Lower leg skin (tissue), 4 donors: ENCODE data around the gene DHRS1. TPM values are rescaled to one million over a fixed set of nuclear protein-coding genes. Genes with fewer than 3 reads are reported as not detected.

ENCODE experiments used
- DNase-seq, 2 donors: peaks; one replicate each; pipeline ENCODE4 v3.0.0-alpha.2; 2019; ENCODE audit warnings: low spot score in 2 of 2
- H3K4me3 ChIP-seq: fragments of 200-600 bp; sonication (generic); 2 replicates; pipeline ENCODE4 v1.5.1; 2017; ENCODE audit warnings: mild to moderate bottlenecking, low read depth; ENCODE audit not compliant: poor library complexity, severe bottlenecking
- POLR2A ChIP-seq, 2 donors: fragments of 450-650 bp; IDR thresholded peaks; one replicate each; pipeline ENCODE4 v1.6.1; 2016 to 2017; ENCODE audit warnings: antibody characterized with exemption in 2 of 2, mild to moderate bottlenecking in 1 of 2, moderate library complexity in 1 of 2
- WGBS, 2 donors: methylation state at CpG; one replicate each; pipeline ENCODE4 v1.1.5; 2018; 5-methylcytosine and 5-hydroxymethylcytosine counted together
- intact Hi-C: fragments of 100-400 bp; cut with DNase I; formaldehyde crosslinking; loops from one replicate; pipeline ENCODE4 v1.15.0; 2023; ENCODE audit warnings: low total_unique reads
- total RNA-seq, 4 donors: library from RNA; depleted of rRNA; stranded (reverse); fragments of >200 nt; gene quantifications; one replicate each; pipeline ENCODE4 v1.1.0, GENCODE V29; 2016
- TF ChIP-seq, protein P1 (sequence below), 3 donors: fragments of 450-650 bp; IDR thresholded peaks; one replicate each; pipeline ENCODE4 v1.5.1; 2016; ENCODE audit warnings: antibody characterized with exemption in 3 of 3, mild to moderate bottlenecking in 3 of 3, moderate library complexity in 2 of 3

The DHRS1 gene
- total RNA-seq, 4 donors from 2014 or later: 55.0 to 112 (median 90.6) TPM

DNA sequence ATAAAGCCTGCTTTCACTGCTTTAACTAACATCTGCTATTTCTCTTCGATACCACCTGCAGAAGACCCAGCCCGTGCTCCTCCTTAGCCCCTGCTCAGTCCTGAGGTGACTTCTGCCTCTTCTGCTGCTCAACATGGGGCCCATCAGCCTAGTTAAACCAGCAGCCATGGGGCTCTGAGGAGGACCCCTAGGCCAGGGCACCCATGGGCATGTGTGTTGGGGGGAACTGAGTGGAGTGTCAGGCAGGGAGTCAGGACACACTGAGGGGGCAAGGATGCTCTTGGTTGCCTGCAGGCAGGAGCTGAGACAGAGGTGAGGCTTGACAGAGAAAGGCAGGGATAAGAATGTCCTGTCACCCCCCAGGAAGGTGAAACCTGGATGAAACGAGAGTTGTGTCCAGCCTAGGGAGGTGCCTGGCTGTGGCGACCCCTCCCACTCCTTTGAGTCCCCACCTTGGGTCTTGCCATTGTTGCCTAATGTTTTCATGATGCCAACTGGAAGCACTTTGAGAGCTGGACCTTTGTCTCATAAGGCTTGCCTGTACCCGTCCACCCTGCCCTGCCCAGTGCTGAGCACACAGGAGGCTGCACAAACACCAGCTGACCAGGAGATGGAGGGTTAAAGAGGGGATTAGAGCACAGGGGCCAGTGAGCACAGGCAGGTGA lies 15.7 kb downstream of the DHRS1 start:
- intact Hi-C loops: no loop called here
- 77 to 91% methylated on average over 5 of the region's 5 CpGs for WGBS, 2 donors
- no peak overlapping the region for H3K4me3 ChIP-seq
- TF ChIP-seq POLR2A (IDR thresholded peaks at IDR 0.05): no peak
- TF ChIP-seq, protein P1, sequence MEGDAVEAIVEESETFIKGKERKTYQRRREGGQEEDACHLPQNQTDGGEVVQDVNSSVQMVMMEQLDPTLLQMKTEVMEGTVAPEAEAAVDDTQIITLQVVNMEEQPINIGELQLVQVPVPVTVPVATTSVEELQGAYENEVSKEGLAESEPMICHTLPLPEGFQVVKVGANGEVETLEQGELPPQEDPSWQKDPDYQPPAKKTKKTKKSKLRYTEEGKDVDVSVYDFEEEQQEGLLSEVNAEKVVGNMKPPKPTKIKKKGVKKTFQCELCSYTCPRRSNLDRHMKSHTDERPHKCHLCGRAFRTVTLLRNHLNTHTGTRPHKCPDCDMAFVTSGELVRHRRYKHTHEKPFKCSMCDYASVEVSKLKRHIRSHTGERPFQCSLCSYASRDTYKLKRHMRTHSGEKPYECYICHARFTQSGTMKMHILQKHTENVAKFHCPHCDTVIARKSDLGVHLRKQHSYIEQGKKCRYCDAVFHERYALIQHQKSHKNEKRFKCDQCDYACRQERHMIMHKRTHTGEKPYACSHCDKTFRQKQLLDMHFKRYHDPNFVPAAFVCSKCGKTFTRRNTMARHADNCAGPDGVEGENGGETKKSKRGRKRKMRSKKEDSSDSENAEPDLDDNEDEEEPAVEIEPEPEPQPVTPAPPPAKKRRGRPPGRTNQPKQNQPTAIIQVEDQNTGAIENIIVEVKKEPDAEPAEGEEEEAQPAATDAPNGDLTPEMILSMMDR (IDR thresholded peaks at IDR 0.05): no peak
- DNase-seq: no peak

DNA sequence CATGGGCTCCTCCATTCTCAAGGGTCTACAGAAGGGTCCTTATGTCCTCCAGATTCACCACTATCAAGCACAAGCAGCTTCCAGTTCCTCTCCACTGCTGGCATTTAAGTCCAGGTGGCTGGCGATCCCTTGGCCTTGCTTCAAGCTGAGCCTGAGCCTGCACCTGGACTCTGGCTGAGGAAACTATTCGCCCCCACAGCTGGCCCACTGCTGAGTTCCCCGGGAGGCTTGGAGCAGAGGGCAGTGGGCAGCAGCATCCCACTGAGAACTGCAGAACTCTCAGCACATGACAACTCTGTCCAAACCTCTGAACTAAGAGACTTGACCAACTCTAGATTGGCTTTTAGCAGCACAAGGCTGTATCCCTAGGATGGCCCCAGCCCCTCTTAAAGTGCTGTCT lies 16.8 kb downstream of the DHRS1 start:
- intact Hi-C loops: no loop called here
- no peak overlapping the region for H3K4me3 ChIP-seq
- no peak for TF ChIP-seq POLR2A (IDR thresholded peaks at IDR 0.05)
- TF ChIP-seq, protein P1 (IDR thresholded peaks at IDR 0.05): no peak
- WGBS, 2 donors: 83 to 100% methylated on average over 3 of the region's 3 CpGs
- DNase-seq: no peak

DNA sequence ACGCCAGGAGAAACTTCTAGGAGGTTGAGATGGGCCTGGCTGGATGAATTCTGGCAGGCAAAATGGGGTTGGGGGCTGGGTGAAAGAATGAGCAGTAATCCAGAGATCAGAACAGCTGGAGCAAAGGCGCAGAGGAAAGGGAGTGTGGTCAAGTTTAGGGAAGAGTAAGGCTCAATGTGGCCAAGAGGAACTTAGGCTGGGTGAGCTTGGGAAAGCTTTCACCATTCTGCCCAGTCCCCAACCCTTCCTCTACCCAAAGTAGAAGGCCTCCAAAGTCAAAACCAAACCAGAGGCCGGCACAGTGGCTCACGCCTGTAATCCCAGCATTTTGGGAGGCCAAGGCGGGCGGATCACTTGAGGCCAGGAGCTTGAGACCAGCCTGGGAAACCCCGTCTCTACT lies 17.9 kb downstream of the DHRS1 start:
- DNase-seq: no peak
- no peak for TF ChIP-seq POLR2A (IDR thresholded peaks at IDR 0.05)
- TF ChIP-seq, protein P1 (IDR thresholded peaks at IDR 0.05): no peak
- intact Hi-C loops: no loop called here
- H3K4me3 ChIP-seq: no peak overlapping the region
- 88 to 97% methylated on average over 7 of the region's 7 CpGs for WGBS, 2 donors

DNA sequence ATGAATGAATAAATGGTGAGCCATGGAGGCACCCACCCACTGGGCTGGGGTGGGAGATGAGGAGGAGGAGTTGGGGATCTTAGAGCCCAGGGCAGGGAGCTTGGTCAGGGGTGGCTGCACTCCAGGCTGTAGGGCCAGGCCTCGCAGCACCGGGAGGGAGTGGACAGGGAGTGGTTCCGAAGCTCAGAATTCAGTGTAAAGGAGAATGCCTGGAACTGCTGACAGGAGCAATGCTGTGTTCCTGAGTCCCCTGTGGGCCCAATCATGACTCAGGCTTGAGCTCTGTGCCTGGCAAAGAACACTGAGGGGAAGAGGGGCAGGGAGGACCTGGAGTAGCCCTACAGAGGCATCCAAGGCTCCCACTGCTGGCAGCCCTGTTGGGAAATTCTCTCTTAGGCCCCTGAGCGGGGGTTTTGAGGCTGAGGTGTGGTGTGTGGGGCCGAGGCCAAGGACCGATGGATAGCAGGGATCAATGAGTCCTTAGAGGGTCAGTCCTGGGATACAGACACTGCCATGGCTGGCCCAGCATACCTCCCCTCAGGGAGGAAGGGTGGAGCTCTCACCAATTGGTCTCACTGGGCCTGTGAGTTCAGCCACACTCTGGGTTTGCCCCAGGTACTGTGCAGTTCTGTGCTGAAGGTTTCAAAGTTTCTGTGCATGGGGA lies 18.7 kb downstream of the DHRS1 start:
- intact Hi-C loops: no loop called here
- 63 to 73% methylated on average over 6 of the region's 6 CpGs for WGBS, 2 donors
- DNase-seq: no peak
- no peak overlapping the region for H3K4me3 ChIP-seq
- TF ChIP-seq, protein P1 (IDR thresholded peaks at IDR 0.05): no peak
- no peak for TF ChIP-seq POLR2A (IDR thresholded peaks at IDR 0.05)

DNA sequence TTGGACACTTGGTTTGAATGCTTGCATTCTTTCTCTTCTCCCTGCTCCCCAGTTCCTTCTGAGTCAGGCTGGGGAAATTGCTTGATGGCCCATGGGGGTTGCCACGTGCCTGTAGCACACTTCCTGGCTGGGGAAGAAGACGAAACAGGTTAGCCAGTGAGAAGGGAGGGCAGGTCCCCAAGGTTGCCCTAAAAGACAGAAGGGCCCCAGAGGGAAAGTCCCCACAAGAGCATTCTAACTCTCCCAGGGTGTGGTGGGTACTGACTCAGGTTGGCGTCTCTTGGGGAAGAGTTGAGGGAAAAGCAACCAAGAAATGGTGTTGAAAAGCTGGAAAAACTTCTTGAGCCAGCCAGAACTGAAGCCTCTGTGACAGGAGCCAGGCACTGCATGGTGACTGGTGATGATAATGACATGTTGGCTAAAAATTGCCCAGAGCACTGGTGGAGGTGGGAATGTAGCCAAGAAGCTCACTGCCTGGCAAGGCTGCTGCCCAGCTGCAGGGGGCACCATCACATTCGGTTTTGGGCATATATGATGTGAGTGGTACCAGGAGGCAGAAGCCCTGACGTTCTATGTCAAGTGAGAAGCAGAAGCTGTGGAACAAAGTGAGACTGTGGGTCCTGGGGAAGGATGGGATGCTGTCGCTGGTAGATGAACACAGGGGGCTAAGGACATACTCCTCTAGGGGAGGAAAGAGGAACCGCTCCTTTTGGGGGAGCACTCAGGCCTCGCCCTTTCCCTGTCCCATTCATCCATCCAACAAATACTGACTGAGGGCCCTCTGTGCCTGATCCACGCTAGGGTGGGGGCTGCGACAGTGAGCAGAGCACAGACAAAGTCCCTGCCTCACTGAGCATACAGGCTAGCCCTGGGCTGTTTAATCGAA lies 20.0 kb downstream of the DHRS1 start:
- DNase-seq: no peak
- TF ChIP-seq, protein P1 (IDR thresholded peaks at IDR 0.05): no peak
- no peak for TF ChIP-seq POLR2A (IDR thresholded peaks at IDR 0.05)
- intact Hi-C loops: no loop called here
- WGBS, 2 donors: 56 to 61% methylated on average over 11 of the region's 11 CpGs
- no peak overlapping the region for H3K4me3 ChIP-seq
